ENCODE data around the gene UBL4A. TPM values are rescaled to one million over a fixed set of nuclear protein-coding genes. Genes with fewer than 3 reads are reported as not detected.

The UBL4A gene
- total RNA-seq, 1 donor from 2014 or later, result 12.1 TPM

- Mint-ChIP-seq H3K4me1 (peaks cover 16% of the 10 kb centered on the region), H3K9me3 (peaks cover 30% of the 10 kb centered on the region), H3K4me3 (no peak overlapping the region), H3K27me3 (ENCODE audit: insufficient read depth, low read depth) (peaks cover 18% of the 10 kb centered on the region), H3K27ac (no peak overlapping the region), H3K36me3 (peaks cover 10% of the 10 kb centered on the region)
- H3K27ac ChIP-seq, result no peak overlapping the region
- no peaks in the 10 kb centered on the region for H3K36me3 ChIP-seq
- peaks cover 8% of the 10 kb centered on the region for H3F3A ChIP-seq (ENCODE audit: low read depth)
- peaks cover 25% of the 10 kb centered on the region for H3K79me2 ChIP-seq (ENCODE audit: low read depth)
- H3K9me3 ChIP-seq (ENCODE audit: low read depth), result no peaks in the 10 kb centered on the region
- TF ChIP-seq EZH2 (IDR thresholded peaks at IDR 0.05) (no peak), EZH2phosphoT487 (IDR thresholded peaks at IDR 0.05) (no peak)
- TF ChIP-seq, protein P1, sequence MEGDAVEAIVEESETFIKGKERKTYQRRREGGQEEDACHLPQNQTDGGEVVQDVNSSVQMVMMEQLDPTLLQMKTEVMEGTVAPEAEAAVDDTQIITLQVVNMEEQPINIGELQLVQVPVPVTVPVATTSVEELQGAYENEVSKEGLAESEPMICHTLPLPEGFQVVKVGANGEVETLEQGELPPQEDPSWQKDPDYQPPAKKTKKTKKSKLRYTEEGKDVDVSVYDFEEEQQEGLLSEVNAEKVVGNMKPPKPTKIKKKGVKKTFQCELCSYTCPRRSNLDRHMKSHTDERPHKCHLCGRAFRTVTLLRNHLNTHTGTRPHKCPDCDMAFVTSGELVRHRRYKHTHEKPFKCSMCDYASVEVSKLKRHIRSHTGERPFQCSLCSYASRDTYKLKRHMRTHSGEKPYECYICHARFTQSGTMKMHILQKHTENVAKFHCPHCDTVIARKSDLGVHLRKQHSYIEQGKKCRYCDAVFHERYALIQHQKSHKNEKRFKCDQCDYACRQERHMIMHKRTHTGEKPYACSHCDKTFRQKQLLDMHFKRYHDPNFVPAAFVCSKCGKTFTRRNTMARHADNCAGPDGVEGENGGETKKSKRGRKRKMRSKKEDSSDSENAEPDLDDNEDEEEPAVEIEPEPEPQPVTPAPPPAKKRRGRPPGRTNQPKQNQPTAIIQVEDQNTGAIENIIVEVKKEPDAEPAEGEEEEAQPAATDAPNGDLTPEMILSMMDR (IDR thresholded peaks at IDR 0.05), result no peak
- H2AFZ ChIP-seq (replicated peaks), result no peak overlapping the region
- peaks cover 20% of the 10 kb centered on the region for H4K20me1 ChIP-seq (ENCODE audit: low read depth)
- no peak overlapping the region for H3K4me3 ChIP-seq
- H3K4me2 ChIP-seq, result no peak overlapping the region
- no peaks in the 10 kb centered on the region for H3K4me1 ChIP-seq
- DNase-seq (ENCODE audit: low spot score), result no peak
- H3K27me3 ChIP-seq, result no peaks in the 10 kb centered on the region
- H3K9ac ChIP-seq, result no peak overlapping the region
Observed at GRCh38 chrX:154434394-154435168, 51.8 kb downstream of the UBL4A start.

Small RNA genes lying within 50 kb of the gene (microRNA-seq; reads per million reads assigned to microRNA genes)
- gene MIR6858, result not detected

Small RNA genes lying within 50 kb of the gene (small RNA-seq; reads per million reads assigned to genes)
- not detected for gene MIR6858
- gene RN7SL697P, result not detected

Other genes starting within 250 kb of the UBL4A start
- gene OPN1MW3, start 229.0 kb downstream of the UBL4A start, total RNA-seq (ENCODE audit: low replicate concordance), result not detected in 2 replicates
- not detected in 2 replicates for gene TEX28, start 191.5 kb downstream of the UBL4A start, total RNA-seq (ENCODE audit: low replicate concordance)
- gene TKTL1, start 190.8 kb downstream of the UBL4A start, total RNA-seq (ENCODE audit: low replicate concordance), result 0.22 TPM in 1 of 2 replicates, not detected in the other
- gene FLNA, start 112.0 kb downstream of the UBL4A start, total RNA-seq (ENCODE audit: low replicate concordance), result 189 and 559 TPM in 2 replicates
- 18.3 and 62.0 TPM in 2 replicates for gene EMD, start 107.3 kb downstream of the UBL4A start, total RNA-seq (ENCODE audit: low replicate concordance)
- gene RPL10, start 88.2 kb downstream of the UBL4A start, total RNA-seq (ENCODE audit: low replicate concordance), result 4,507 and 7,403 TPM in 2 replicates
- 14.2 and 27.2 TPM in 2 replicates for gene DNASE1L1, start 77.4 kb downstream of the UBL4A start, total RNA-seq (ENCODE audit: low replicate concordance)
- 19.8 and 46.5 TPM in 2 replicates for gene TAFAZZIN, start 75.1 kb downstream of the UBL4A start, total RNA-seq (ENCODE audit: low replicate concordance)
- 22.6 and 47.4 TPM in 2 replicates for gene ATP6AP1, start 57.9 kb downstream of the UBL4A start, total RNA-seq (ENCODE audit: low replicate concordance)
- 119 and 244 TPM in 2 replicates for gene GDI1, start 49.5 kb downstream of the UBL4A start, total RNA-seq (ENCODE audit: low replicate concordance)
- 30.4 and 36.3 TPM in 2 replicates for gene FAM50A, start 42.5 kb downstream of the UBL4A start, total RNA-seq (ENCODE audit: low replicate concordance)
- gene PLXNA3, start 28.3 kb downstream of the UBL4A start, total RNA-seq (ENCODE audit: low replicate concordance), result 4.3 and 9.6 TPM in 2 replicates
- gene LAGE3, start 7.3 kb downstream of the UBL4A start, total RNA-seq (ENCODE audit: low replicate concordance), result 7.6 and 33.3 TPM in 2 replicates
- 3.5 and 5.7 TPM in 2 replicates for gene SLC10A3, start 4.0 kb upstream of the UBL4A start, total RNA-seq (ENCODE audit: low replicate concordance)
- 4.5 and 16.8 TPM in 2 replicates for gene FAM3A, start 29.6 kb upstream of the UBL4A start, total RNA-seq (ENCODE audit: low replicate concordance)
- 21.6 and 44.6 TPM in 2 replicates for gene G6PD, start 60.2 kb upstream of the UBL4A start, total RNA-seq (ENCODE audit: low replicate concordance)
- gene IKBKG, start 61.0 kb upstream of the UBL4A start, total RNA-seq (ENCODE audit: low replicate concordance), result 11.7 and 13.2 TPM in 2 replicates
- gene CTAG1A, start 98.5 kb upstream of the UBL4A start, total RNA-seq (ENCODE audit: low replicate concordance), result not detected in 2 replicates
- not detected in 2 replicates for gene CTAG1B, start 132.7 kb upstream of the UBL4A start, total RNA-seq (ENCODE audit: low replicate concordance)
- not detected in 2 replicates for gene CTAG2, start 167.0 kb upstream of the UBL4A start, total RNA-seq (ENCODE audit: low replicate concordance)

All from neural progenitor cell (in vitro differentiated cells).